ENCODE data around the gene UBALD2. TPM values are rescaled to one million over a fixed set of nuclear protein-coding genes. Genes with fewer than 3 reads are reported as not detected.

Gene UBALD2
- total and polyA plus RNA-seq, 2 of the 13 experiments (the other 11 are each of a cell fraction or from before 2014, with no cell fraction given) = 3.3 to 89.7 TPM

DNA sequence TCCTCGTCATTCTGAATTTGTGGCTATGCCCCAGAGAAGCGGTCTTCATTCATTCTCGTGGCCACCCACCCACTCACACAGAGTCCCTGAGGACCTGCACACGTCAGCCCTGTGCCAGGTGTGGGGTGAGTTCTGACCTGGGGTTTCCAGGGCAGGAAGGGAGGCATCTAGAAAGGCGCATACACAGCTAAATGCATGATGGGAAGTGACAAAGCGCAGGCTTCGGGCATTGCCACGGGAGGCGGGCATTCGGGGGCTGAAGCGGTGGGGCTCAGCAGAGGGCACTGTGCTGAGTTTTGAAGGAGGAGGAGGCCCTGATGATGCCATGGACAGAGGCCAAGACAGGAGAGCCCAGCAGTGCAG is 10.9 kb downstream of the UBALD2 start:
- Histone ChIP-seq H3K27ac (ENCODE audit: extremely low read length, insufficient read depth, low read length) (no peak overlapping the region), H3K79me2 (ENCODE audit: insufficient read depth, low read length) (no peaks in the 10 kb centered on the region), H3K4me2 (ENCODE audit: low read depth, low read length) (no peak overlapping the region), H2AFZ (ENCODE audit: low read length) (no peak overlapping the region), H3K4me3 (replicated peaks in 1 of 3; ENCODE audit: insufficient read depth in 1 of 3, low read depth in 2 of 3, low read length in 3 of 3) (no peak overlapping the region), H3K36me3 (replicated peaks in 1 of 2; ENCODE audit: control insufficient read depth in 1 of 2, insufficient read depth in 2 of 2, low read length in 2 of 2) (no peaks in the 10 kb centered on the region), H3K27me3 (ENCODE audit: control insufficient read depth in 1 of 2, insufficient read depth in 2 of 2, low read length in 2 of 2) (no peaks in the 10 kb centered on the region), H3K9ac (ENCODE audit: insufficient read depth, low read depth, low read length) (no peak overlapping the region), H3K4me1 (ENCODE audit: insufficient read depth, low read length) (peaks cover 13% of the 10 kb centered on the region), H4K20me1 (ENCODE audit: insufficient read depth, low read length) (no peaks in the 10 kb centered on the region), H3K9me3 (ENCODE audit: low read length) (no peaks in the 10 kb centered on the region)
- CTCF ChIA-PET (ENCODE audit: low intra/inter-chr PET ratio, low total read pairs) = interaction anchor here (0.8 kb wide), 1 partner anchor 155 kb away, joined by 4 read pairs; no protein-coding TSS in a partner anchor
- in situ Hi-C loops (cut with HindIII; ENCODE audit: extremely low pct_ligation_motif_present, low pct_unique_long_range_greater_than_20kb) = loop anchor here (5.0 kb wide), 1 partner anchor 154 kb away; no protein-coding TSS in a partner anchor
- DNase-seq (ENCODE audit: low spot score) (no peak), FAIRE-seq (no peak), ATAC-seq (no peak)
- WGBS (ENCODE audit: low lambda C conversion rate) = 91% methylated on average over 11 of the region's 11 CpGs
- BruUV-seq (replicated peaks) = no TSS peak
- TF ChIP-seq PRDM4 (CRISPR knock-in tag; IDR thresholded peaks at IDR 0.05; ENCODE audit: borderline replicate concordance) (no peak), NR2F6 (IDR thresholded peaks at IDR 0.05) (no peak), NR2F6 (CRISPR knock-in tag; IDR thresholded peaks at IDR 0.05) (no peak), HNRNPL (IDR thresholded peaks at IDR 0.05; ENCODE audit: low read depth, low read length) (0 out of 2 replicates have a peak, but pooled peaks have one; percentile 38), ZNF121 (CRISPR knock-in tag; IDR thresholded peaks at IDR 0.05) (no peak)
- intact Hi-C loops (cut with micrococcal nuclease; ENCODE audit: unreplicated experiment) = loop anchor here (10.0 kb wide), 1 partner anchor 91 kb away; no protein-coding TSS in a partner anchor
- POLR2A ChIA-PET = no interaction called here

Data from HepG2 (cell line).